ENCODE data around the gene EPHA8.

- TF ChIP-seq ARNT (IDR thresholded peaks at IDR 0.05) (no peak), FOXA1 (IDR thresholded peaks at IDR 0.05) (no peak), FOXK2 (IDR thresholded peaks at IDR 0.05) (no peak), SUZ12 (IDR thresholded peaks at IDR 0.05) (no peak), PKNOX1 (IDR thresholded peaks at IDR 0.05) (no peak), BHLHE40 (IDR thresholded peaks at IDR 0.05; ENCODE audit: borderline replicate concordance) (no peak), TARDBP (IDR thresholded peaks at IDR 0.05) (no peak)
Measured at GRCh38 chr1:22627331-22627730, 64.0 kb downstream of the EPHA8 start.
